ENCODE results near the gene CSF3. TPM values are rescaled to one million over a fixed set of nuclear protein-coding genes. Genes with fewer than 3 reads are reported as not detected.

The CSF3 gene
- total RNA-seq, 2 experiments from 2014 or later: not detected

DNA sequence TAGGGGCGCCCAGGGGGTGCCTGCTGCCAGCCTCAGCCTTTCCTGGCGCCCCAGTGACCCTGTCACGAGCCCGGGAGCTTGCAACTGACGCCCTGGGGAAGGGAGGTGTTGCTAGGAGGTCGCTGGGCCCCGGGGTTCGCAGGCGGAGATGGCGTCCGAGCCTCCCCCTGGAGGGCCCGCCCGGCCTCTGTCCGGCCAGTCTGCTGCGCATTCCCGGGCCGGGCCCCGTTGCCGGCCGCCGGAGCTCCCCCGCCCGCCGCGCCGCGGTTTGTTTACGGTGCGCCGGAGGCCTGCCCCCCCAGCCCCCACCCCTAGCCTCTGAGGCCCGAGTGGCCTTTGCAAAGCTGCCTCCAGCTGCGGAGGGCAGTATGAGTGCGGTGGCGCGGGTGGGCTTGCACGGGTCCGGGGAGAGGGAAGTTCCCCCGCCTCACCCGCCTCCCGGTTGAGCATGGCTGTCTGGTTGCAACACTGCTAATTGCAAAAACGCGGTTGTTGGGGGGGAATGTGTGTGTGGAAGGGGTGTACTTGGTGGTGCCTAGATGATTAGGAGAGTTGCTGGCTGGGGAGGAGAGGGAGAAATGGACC, 48.0 kb downstream of the CSF3 start:
- DNase-seq (no peak), ATAC-seq (ENCODE audit: low read depth) (peak; percentile 41)
- POLR2A ChIA-PET: interaction anchor here (1.2 to 1.5 kb wide), 3 partner anchors 9 to 49 kb away, joined by 3 to 8 read pairs (median 5); partner anchors contain the start of gene MED24
- peaks cover 35% of the 10 kb centered on the region for H3K4me1 Mint-ChIP-seq
- no peaks in the 10 kb centered on the region for H3K9me3 Mint-ChIP-seq
- peak overlapping the region; percentile 64 for H3K27ac Mint-ChIP-seq
- H3K4me3 Mint-ChIP-seq: peak overlapping the region; percentile 86
- no peaks in the 10 kb centered on the region for H3K36me3 Mint-ChIP-seq
- peaks cover 30% of the 10 kb centered on the region for H3K27me3 Mint-ChIP-seq

DNA sequence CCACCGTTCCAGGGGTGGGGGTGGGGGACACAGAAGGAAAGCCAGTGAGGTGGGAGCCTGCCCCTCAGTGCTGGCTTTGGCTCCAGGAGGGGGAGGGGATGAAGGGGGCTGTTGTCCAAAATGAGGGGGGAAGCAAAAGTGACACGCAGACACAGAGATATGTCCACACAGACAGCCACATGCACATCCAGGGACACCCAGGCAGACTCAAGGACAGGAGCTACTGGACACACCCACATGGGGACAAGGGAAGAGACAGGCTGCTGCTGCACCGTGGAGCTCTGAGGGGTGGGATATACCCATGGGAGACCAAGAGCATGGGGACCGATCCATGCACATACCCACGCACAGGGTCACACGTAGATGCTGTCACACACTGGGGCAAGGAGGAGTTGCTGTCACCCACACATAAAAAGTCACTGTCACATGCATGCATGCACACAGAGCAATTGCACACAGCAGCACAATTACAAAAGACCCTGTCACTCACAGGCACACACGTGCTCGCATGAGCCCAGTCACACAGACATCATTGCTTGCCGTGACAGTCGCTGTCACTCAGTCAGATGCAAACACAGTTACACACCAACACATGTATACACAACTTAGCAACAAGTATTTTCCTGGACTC, 48.8 kb downstream of the CSF3 start:
- POLR2A ChIA-PET: interaction anchor here (1.2 to 1.5 kb wide), 3 partner anchors 10 to 49 kb away, joined by 3 to 8 read pairs (median 5); partner anchors contain the start of gene MED24
- peaks cover 30% of the 10 kb centered on the region for H3K27me3 Mint-ChIP-seq
- ATAC-seq (ENCODE audit: low read depth): no peak

GRCh38 chr17:40064971-40065768, 49.9 kb downstream of the CSF3 start:
- H3K36me3 Mint-ChIP-seq: no peaks in the 10 kb centered on the region
- no peak overlapping the region for H3K4me3 Mint-ChIP-seq
- no peaks in the 10 kb centered on the region for H3K9me3 Mint-ChIP-seq
- H3K27ac Mint-ChIP-seq: no peak overlapping the region
- POLR2A ChIA-PET: interaction anchor here (0.5 to 1.5 kb wide), 2 partner anchors 11 to 1798 kb away, joined by 3 to 4 read pairs; partner anchors contain the start of gene MED24
- peaks cover 51% of the 10 kb centered on the region for H3K4me1 Mint-ChIP-seq
- DNase-seq (no peak), ATAC-seq (ENCODE audit: low read depth) (no peak)
- peaks cover 30% of the 10 kb centered on the region for H3K27me3 Mint-ChIP-seq

More for the DNA sequence above, 48.8 kb downstream of the CSF3 start:
- Mint-ChIP-seq H3K4me3 (peak overlapping the region; percentile 86), H3K27ac (peak overlapping the region; percentile 64), H3K9me3 (no peaks in the 10 kb centered on the region), H3K36me3 (no peaks in the 10 kb centered on the region), H3K4me1 (peaks cover 40% of the 10 kb centered on the region)
- no peak for DNase-seq

DNA sequence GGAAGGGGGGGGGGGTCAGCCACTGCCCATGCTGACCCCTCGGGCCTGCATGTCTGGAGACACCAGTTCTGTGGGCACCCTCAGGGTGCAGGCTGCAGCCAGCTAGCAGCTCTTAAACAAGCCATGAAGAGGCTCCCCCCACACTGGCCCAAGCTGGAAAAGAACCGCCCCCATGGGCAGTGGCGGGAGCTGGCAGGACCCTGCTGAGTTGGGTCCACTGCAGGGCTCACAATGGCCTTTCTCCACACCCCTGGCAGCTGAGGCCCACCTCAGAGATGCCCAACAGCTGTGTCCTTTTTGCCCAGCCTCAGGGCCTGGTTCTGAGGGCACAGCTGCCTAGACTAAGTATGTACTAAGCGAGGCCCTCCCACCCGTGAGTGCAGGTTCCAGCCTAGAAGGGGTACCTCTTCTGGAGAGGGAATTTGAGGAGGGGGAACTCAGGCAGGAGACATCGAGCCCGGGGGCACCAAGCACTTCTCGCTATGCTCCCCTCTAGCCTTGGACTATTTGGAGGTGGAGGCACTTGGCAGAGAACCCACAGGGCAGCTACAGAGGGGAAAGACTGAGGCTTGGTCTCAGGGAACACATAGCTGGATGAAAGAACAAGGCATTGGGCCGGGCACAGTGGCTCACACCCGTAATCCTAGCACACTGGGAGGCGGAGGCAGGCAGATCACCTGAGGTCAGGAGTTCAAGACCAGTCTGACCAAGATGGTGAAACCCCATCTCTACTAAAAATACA, 50.7 kb downstream of the CSF3 start:
- H3K4me3 Mint-ChIP-seq: no peak overlapping the region
- peaks cover 55% of the 10 kb centered on the region for H3K4me1 Mint-ChIP-seq
- POLR2A ChIA-PET: interaction anchor here (0.5 to 1.5 kb wide), 5 partner anchors 12 to 1797 kb away, joined by 3 to 4 read pairs (median 4); partner anchors contain the start of genes CASC3 and MED24
- ATAC-seq (ENCODE audit: low read depth) (no peak), DNase-seq (no peak)
- H3K9me3 Mint-ChIP-seq: no peaks in the 10 kb centered on the region
- H3K27me3 Mint-ChIP-seq: peaks cover 27% of the 10 kb centered on the region
- no peaks in the 10 kb centered on the region for H3K36me3 Mint-ChIP-seq
- H3K27ac Mint-ChIP-seq: no peak overlapping the region

Small RNAs within 50 kb of the gene (microRNA-seq; reads per million reads assigned to microRNA genes)
- not detected for gene MIR6884

Other genes with a start within 250 kb of the CSF3 start
- 10 to 100 TPM; 78.5 to 83.5 TPM for gene IKZF3, start 151.1 kb upstream of the CSF3 start, total RNA-seq
- under 1 TPM in 1 of 2 experiments, not detected in 1; 0.14 TPM for gene ZPBP2, start 147.2 kb upstream of the CSF3 start, total RNA-seq
- 10 to 100 TPM; 67.0 to 69.8 TPM for gene GSDMB, start 96.8 kb upstream of the CSF3 start, total RNA-seq
- 100 to 1,000 TPM; 149 to 159 TPM for gene ORMDL3, start 87.8 kb upstream of the CSF3 start, total RNA-seq
- gene LRRC3C, start 87.7 kb upstream of the CSF3 start, total RNA-seq: not detected
- under 1 TPM in 1 of 2 experiments, not detected in 1; 0.26 TPM for gene GSDMA, start 52.4 kb upstream of the CSF3 start, total RNA-seq
- gene PSMD3, start 34.6 kb upstream of the CSF3 start, total RNA-seq: 10 to 100 TPM; 82.5 to 87.9 TPM
- gene MED24, start 39.0 kb downstream of the CSF3 start, total RNA-seq: 10 to 100 TPM; 87.0 to 89.9 TPM
- gene THRA, start 47.5 kb downstream of the CSF3 start, total RNA-seq: 10 to 100 TPM; 19.9 to 20.3 TPM
- gene NR1D1, start 85.1 kb downstream of the CSF3 start, total RNA-seq: 1 to 10 TPM; 5.0 to 5.8 TPM
- 100 to 1,000 TPM; 107 to 110 TPM for gene MSL1, start 106.5 kb downstream of the CSF3 start, total RNA-seq
- 100 to 1,000 TPM; 100 to 101 TPM for gene CASC3, start 125.1 kb downstream of the CSF3 start, total RNA-seq
- gene RAPGEFL1, start 162.0 kb downstream of the CSF3 start, total RNA-seq: 1 to 10 TPM; 4.9 to 5.4 TPM
- gene WIPF2, start 203.9 kb downstream of the CSF3 start, total RNA-seq: 10 to 100 TPM; 27.7 to 28.5 TPM